ENCODE measurements around the gene CYP2B6. TPM values are rescaled to one million over a fixed set of nuclear protein-coding genes. Genes with fewer than 3 reads are reported as not detected.
"Not testable (repeated sequence)": the region's sequence is repeated elsewhere in the genome, so short reads cannot be mapped to it uniquely, and the experiment has no call there.

The CYP2B6 gene
- total and polyA plus RNA-seq, 10 of the 15 experiments (the other 5 are each of a cell fraction or from before 2014, with no cell fraction given): 0.23 to 0.86 TPM; not detected in 8

- FAIRE-seq: no peak
- SMC1A ChIA-PET (ENCODE audit: uncharacterized antibody, unreplicated experiment): no interaction called here
These were observed 14.4 kb upstream of the CYP2B6 start for GRCh38 chr19:40976724-40977123.

GRCh38 chr19:40979759-40980158 is 11.3 kb upstream of the CYP2B6 start:
- FAIRE-seq; ATAC-seq; BruUV-seq (replicated peaks); H3K9me3 ChIP-seq (replicated peaks; ENCODE audit: control insufficient read depth, insufficient read depth, low read length); CTCF ChIA-PET; H3K4me2 ChIP-seq (ENCODE audit: control insufficient read depth, insufficient read depth); DNase-seq (ENCODE audit: low read depth, low spot score); H4K20me1 ChIP-seq (ENCODE audit: control insufficient read depth, insufficient read depth); H3K4me1 ChIP-seq (ENCODE audit: control insufficient read depth, insufficient read depth, low read length); H3K9ac ChIP-seq (ENCODE audit: control insufficient read depth, insufficient read depth, low read length); H2AFZ ChIP-seq (ENCODE audit: control insufficient read depth, low read depth, low read length); H3K4me3 ChIP-seq; in situ Hi-C loops (cut with MboI); H3K79me2 ChIP-seq (ENCODE audit: control insufficient read depth, insufficient read depth, low read length); H3K27ac ChIP-seq (ENCODE audit: control insufficient read depth, insufficient read depth); H3K27me3 ChIP-seq (replicated peaks in 1 of 2; ENCODE audit: control insufficient read depth in 2 of 2, insufficient read depth in 2 of 2, low read length in 1 of 2); H3K36me3 ChIP-seq (ENCODE audit: control insufficient read depth in 2 of 2, insufficient read depth in 2 of 2, low read length in 1 of 2); POLR2A ChIA-PET; SMC1A ChIA-PET (ENCODE audit: uncharacterized antibody, unreplicated experiment): not testable (repeated sequence)
- intact Hi-C loops (cut with micrococcal nuclease; ENCODE audit: unreplicated experiment): loop anchor here (10.0 kb wide), 1 partner anchor 595 kb away; the partner anchor contains the start of gene CEACAM21
- RAD21 ChIA-PET (ENCODE audit: unreplicated experiment): interaction anchor here (1.0 kb wide), 1 partner anchor 242 kb away, joined by 3 read pairs; no protein-coding TSS in a partner anchor
- 0% methylated on average over 4 of the region's 4 CpGs for WGBS (ENCODE audit: insufficient coverage, insufficient replicate concordance, low lambda C conversion rate, missing lambda C conversion rate)

More at GRCh38 chr19:40976724-40977123, 14.4 kb upstream of the CYP2B6 start:
- H3K4me1 ChIP-seq (ENCODE audit: control insufficient read depth, insufficient read depth, low read length): no peaks in the 10 kb centered on the region
- H3K27ac ChIP-seq (ENCODE audit: control insufficient read depth, insufficient read depth): no peak overlapping the region
- POLR2A ChIA-PET: no interaction called here
- TF ChIP-seq, protein P1, sequence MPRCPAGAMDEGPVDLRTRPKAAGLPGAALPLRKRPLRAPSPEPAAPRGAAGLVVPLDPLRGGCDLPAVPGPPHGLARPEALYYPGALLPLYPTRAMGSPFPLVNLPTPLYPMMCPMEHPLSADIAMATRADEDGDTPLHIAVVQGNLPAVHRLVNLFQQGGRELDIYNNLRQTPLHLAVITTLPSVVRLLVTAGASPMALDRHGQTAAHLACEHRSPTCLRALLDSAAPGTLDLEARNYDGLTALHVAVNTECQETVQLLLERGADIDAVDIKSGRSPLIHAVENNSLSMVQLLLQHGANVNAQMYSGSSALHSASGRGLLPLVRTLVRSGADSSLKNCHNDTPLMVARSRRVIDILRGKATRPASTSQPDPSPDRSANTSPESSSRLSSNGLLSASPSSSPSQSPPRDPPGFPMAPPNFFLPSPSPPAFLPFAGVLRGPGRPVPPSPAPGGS (IDR thresholded peaks at IDR 0.05; ENCODE audit: borderline replicate concordance, insufficient read depth, low read depth, low read length, poor library complexity, severe bottlenecking): no peak
- TF ChIP-seq ETV6 (conservative IDR thresholded peaks at IDR 0.05 in 1 of 2, IDR thresholded peaks at IDR 0.05 in 1 of 2; ENCODE audit: borderline replicate concordance in 1 of 2, low read depth in 1 of 2) (peak in 1 of 2 experiments; percentile 20; a peak in 1 of 4 replicates), ZNF207 (IDR thresholded peaks at IDR 0.05; ENCODE audit: borderline replicate concordance) (no peak), IKZF1 (conservative IDR thresholded peaks at IDR 0.05) (no peak), ZNF217 (IDR thresholded peaks at IDR 0.05) (no peak), NBN (IDR thresholded peaks at IDR 0.05) (no peak), RBBP5 (conservative IDR thresholded peaks at IDR 0.05) (no peak)
- TF ChIP-seq, protein P2, sequence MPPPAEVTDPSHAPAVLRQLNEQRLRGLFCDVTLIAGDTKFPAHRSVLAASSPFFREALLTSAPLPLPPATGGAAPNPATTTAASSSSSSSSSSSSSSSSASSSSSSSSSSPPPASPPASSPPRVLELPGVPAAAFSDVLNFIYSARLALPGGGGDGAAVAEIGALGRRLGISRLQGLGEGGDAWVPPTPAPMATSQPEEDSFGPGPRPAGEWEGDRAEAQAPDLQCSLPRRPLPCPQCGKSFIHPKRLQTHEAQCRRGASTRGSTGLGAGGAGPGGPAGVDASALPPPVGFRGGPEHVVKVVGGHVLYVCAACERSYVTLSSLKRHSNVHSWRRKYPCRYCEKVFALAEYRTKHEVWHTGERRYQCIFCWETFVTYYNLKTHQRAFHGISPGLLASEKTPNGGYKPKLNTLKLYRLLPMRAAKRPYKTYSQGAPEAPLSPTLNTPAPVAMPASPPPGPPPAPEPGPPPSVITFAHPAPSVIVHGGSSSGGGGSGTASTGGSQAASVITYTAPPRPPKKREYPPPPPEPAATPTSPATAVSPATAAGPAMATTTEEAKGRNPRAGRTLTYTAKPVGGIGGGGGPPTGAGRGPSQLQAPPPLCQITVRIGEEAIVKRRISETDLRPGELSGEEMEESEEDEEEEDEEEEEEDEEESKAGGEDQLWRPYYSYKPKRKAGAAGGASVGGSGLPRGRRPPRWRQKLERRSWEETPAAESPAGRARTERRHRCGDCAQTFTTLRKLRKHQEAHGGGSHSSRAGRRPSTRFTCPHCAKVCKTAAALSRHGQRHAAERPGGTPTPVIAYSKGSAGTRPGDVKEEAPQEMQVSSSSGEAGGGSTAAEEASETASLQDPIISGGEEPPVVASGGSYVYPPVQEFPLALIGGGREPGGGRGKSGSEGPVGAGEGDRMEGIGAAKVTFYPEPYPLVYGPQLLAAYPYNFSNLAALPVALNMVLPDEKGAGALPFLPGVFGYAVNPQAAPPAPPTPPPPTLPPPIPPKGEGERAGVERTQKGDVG (CRISPR knock-in tag; IDR thresholded peaks at IDR 0.05): no peak
- no peak for DNase-seq (ENCODE audit: low read depth, low spot score)
- H3K36me3 ChIP-seq (ENCODE audit: control insufficient read depth in 2 of 2, insufficient read depth in 2 of 2, low read length in 1 of 2): no peaks in the 10 kb centered on the region
- no peak overlapping the region for H3K9ac ChIP-seq (ENCODE audit: control insufficient read depth, insufficient read depth, low read length)
- H2AFZ ChIP-seq (ENCODE audit: control insufficient read depth, low read depth, low read length): no peak overlapping the region
- no peak overlapping the region for H3K4me3 ChIP-seq
- in situ Hi-C loops (cut with MboI) (no loop called here), intact Hi-C loops (cut with micrococcal nuclease; ENCODE audit: unreplicated experiment) (loop anchor here (10.0 kb wide), 1 partner anchor 598 kb away; the partner anchor contains the start of gene CEACAM21)
- no peaks in the 10 kb centered on the region for H3K79me2 ChIP-seq (ENCODE audit: control insufficient read depth, insufficient read depth, low read length)
- ATAC-seq: no peak
- no peaks in the 10 kb centered on the region for H3K9me3 ChIP-seq (replicated peaks; ENCODE audit: control insufficient read depth, insufficient read depth, low read length)
- CTCF ChIA-PET: interaction anchor here (0.6 to 1.1 kb wide), 3 partner anchors 10 to 286 kb away, joined by 3 to 4 read pairs (median 3); no protein-coding TSS in a partner anchor
- no peaks in the 10 kb centered on the region for H4K20me1 ChIP-seq (ENCODE audit: control insufficient read depth, insufficient read depth)
- RAD21 ChIA-PET (ENCODE audit: unreplicated experiment): interaction anchor here (0.5 kb wide), 1 partner anchor 201 kb away, joined by 3 read pairs; the partner anchor contains the start of gene MIA
- H3K4me2 ChIP-seq (ENCODE audit: control insufficient read depth, insufficient read depth): no peak overlapping the region
- H3K27me3 ChIP-seq (replicated peaks in 1 of 2; ENCODE audit: control insufficient read depth in 2 of 2, insufficient read depth in 2 of 2, low read length in 1 of 2): no peaks in the 10 kb centered on the region
- no TSS peak for BruUV-seq (replicated peaks)
- 65% methylated on average over 4 of the region's 4 CpGs for WGBS (ENCODE audit: insufficient coverage, insufficient replicate concordance, low lambda C conversion rate, missing lambda C conversion rate)
